ENCODE results near the gene PIK3R3.

The PIK3R3 gene

DNA sequence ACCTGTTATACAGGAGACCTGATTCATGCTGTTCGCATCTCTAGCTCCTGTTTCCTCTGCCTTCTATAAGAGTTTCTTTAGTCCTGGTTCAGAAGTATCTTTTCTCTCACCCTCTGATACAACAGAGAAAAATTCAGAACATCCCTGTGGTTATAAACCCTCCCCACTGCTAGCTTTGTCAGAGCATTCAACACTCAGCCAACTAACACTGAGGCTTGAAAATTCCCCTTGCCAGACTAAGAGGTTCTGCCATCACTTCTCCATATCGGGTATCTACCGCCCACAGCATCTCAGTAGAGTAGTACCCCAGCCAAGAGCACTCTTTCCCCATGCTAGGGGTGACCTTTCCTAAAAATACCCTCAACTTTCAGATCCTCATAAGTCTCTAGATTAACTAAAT, 19.6 kb upstream of the PIK3R3 start:
- H3K27ac ChIP-seq (ENCODE audit: low read length), result no peak overlapping the region
- no peaks in the 10 kb centered on the region for H3K4me1 ChIP-seq (ENCODE audit: insufficient read depth, low read length)
- H3K27me3 ChIP-seq (ENCODE audit: insufficient read depth, low read length), result no peaks in the 10 kb centered on the region

DNA sequence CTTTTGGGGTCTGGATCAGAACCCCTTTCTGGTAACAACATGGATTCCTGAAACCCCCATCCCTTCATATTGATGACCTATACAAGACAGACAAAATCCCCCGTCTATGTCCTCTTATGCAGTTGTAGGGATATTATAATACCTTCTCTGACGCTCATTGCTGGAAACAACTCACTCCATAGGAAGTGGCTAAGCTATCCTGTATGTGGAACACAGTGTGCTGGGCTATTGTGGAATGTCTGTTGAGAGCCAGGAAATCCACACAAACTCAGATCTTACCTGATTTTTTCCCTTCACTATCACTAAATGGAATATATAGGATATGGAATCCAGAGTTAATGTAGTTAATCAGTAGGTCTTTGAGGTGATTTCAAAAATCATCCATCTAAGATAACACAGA, 17.7 kb upstream of the PIK3R3 start:
- Histone ChIP-seq H3K9me3 (ENCODE audit: insufficient read depth, low read depth, low read length) (no peaks in the 10 kb centered on the region), H3K27me3 (ENCODE audit: insufficient read depth, low read length) (no peaks in the 10 kb centered on the region), H3K4me1 (ENCODE audit: insufficient read depth, low read length) (no peaks in the 10 kb centered on the region), H3K9ac (ENCODE audit: low read depth, low read length) (no peak overlapping the region), H3K36me3 (ENCODE audit: insufficient read depth, low read depth, low read length) (no peaks in the 10 kb centered on the region), H3K4me3 (ENCODE audit: low read length) (no peak overlapping the region), H3K27ac (ENCODE audit: low read length) (no peak overlapping the region)

More for the DNA sequence above, 19.6 kb upstream of the PIK3R3 start:
- H3K9me3 ChIP-seq (ENCODE audit: insufficient read depth, low read depth, low read length), result no peaks in the 10 kb centered on the region
- no peak overlapping the region for H3K9ac ChIP-seq (ENCODE audit: low read depth, low read length)
- H3K4me3 ChIP-seq (ENCODE audit: low read length), result no peak overlapping the region
- H3K36me3 ChIP-seq (ENCODE audit: insufficient read depth, low read depth, low read length), result no peaks in the 10 kb centered on the region

- Histone ChIP-seq H3K36me3 (ENCODE audit: insufficient read depth, low read depth, low read length) (no peaks in the 10 kb centered on the region), H3K4me3 (ENCODE audit: low read length) (no peak overlapping the region), H3K4me1 (ENCODE audit: insufficient read depth, low read length) (no peaks in the 10 kb centered on the region), H3K9me3 (ENCODE audit: insufficient read depth, low read depth, low read length) (no peaks in the 10 kb centered on the region), H3K27ac (ENCODE audit: low read length) (no peak overlapping the region), H3K27me3 (ENCODE audit: insufficient read depth, low read length) (no peaks in the 10 kb centered on the region), H3K9ac (ENCODE audit: low read depth, low read length) (no peak overlapping the region)
Measured at GRCh38 chr1:46148318-46148717, 15.9 kb upstream of the PIK3R3 start.

- Histone ChIP-seq H3K9ac (ENCODE audit: low read depth, low read length) (no peak overlapping the region), H3K4me1 (ENCODE audit: insufficient read depth, low read length) (peaks cover 10% of the 10 kb centered on the region; the same call in 1 of the 2 replicates), H3K4me3 (ENCODE audit: low read length) (no peak overlapping the region), H3K27ac (ENCODE audit: low read length) (no peak overlapping the region), H3K9me3 (ENCODE audit: insufficient read depth, low read depth, low read length) (no peaks in the 10 kb centered on the region), H3K36me3 (ENCODE audit: insufficient read depth, low read depth, low read length) (no peaks in the 10 kb centered on the region), H3K27me3 (ENCODE audit: insufficient read depth, low read length) (0 out of 2 replicates have a peak, but pooled peaks cover 6% of the 10 kb centered on the region)
Measured at GRCh38 chr1:46137916-46138315, 5.5 kb upstream of the PIK3R3 start.

DNA sequence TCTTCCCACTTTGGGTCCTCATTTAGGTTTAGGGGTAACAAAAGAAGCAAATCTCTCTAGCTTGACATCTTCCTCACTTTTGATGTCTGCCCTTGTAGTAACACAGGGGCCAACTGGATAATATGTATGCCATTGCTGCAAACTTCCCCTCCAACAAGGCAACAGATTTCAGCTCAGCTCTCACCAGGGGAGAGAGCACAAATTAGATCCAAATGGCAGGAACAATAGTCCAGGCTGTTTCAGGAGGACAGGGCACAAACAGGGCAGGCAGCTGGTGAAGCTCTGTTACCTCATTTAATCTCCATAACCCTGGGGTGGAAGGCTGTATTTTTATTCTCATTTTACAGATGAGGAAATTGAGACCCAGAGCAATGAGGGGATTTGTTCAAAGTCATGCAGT, 4.3 kb upstream of the PIK3R3 start:
- Histone ChIP-seq H3K9me3 (ENCODE audit: insufficient read depth, low read depth, low read length) (no peaks in the 10 kb centered on the region), H3K27ac (ENCODE audit: low read length) (no peak overlapping the region), H3K9ac (ENCODE audit: low read depth, low read length) (0 out of 2 replicates have a peak overlapping the region, but pooled peaks have one; percentile 2), H3K36me3 (ENCODE audit: insufficient read depth, low read depth, low read length) (no peaks in the 10 kb centered on the region), H3K4me1 (ENCODE audit: insufficient read depth, low read length) (peaks cover 10% of the 10 kb centered on the region; the same call in 1 of the 2 replicates), H3K27me3 (ENCODE audit: insufficient read depth, low read length) (0 out of 2 replicates have a peak, but pooled peaks cover 6% of the 10 kb centered on the region), H3K4me3 (ENCODE audit: low read length) (no peak overlapping the region)

DNA sequence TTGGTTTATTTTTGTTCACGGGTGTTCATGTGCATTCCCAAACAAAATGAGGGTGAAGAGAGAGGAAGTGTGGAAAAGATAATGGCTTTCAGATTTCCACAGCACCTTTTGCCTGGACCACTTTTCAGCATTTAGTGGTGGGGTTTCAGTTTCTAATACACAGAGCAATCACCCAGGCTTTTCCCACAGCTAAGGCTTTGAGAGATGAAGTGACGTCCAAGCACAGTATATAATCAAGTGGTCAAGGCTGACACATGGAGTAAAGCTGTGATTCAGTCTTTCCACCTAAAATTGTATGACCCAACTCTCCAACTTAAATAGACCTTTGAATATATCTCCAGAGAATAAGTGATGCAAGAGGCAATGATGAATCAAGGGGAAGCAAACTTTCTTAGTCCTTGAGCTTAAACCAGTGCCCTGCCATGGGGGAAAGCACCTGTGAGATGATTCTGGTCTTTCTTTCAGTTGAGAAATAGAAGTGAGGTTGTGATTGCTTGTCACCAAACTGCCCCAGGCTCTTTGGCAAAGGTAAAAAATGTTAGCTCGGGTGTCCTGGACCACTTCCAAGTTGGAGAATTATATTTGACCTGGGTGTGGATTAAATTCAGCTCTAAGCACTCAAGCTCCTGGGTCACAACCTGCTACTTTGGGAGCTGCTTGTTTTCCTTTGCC, 2.4 kb upstream of the PIK3R3 start:
- Histone ChIP-seq H3K27ac (ENCODE audit: low read length) (no peak overlapping the region), H3K4me3 (ENCODE audit: low read length) (no peak overlapping the region), H3K4me1 (ENCODE audit: insufficient read depth, low read length) (peaks cover 17% of the 10 kb centered on the region; the same call in 1 of the 2 replicates), H3K27me3 (ENCODE audit: insufficient read depth, low read length) (peaks cover 21% of the 10 kb centered on the region), H3K36me3 (ENCODE audit: insufficient read depth, low read depth, low read length) (no peaks in the 10 kb centered on the region), H3K9me3 (ENCODE audit: insufficient read depth, low read depth, low read length) (no peaks in the 10 kb centered on the region), H3K9ac (ENCODE audit: low read depth, low read length) (no peak overlapping the region)

- no peaks in the 10 kb centered on the region for H3K36me3 ChIP-seq (ENCODE audit: insufficient read depth, low read depth, low read length)
Measured at GRCh38 chr1:46133781-46134350, 1.4 kb upstream of the PIK3R3 start.

GRCh38 chr1:46133181-46133658, 791 bp upstream of the PIK3R3 start:
- H3K27ac ChIP-seq (ENCODE audit: low read length), result peak overlapping the region; percentile 8
- peak overlapping the region; percentile 93 for H3K4me3 ChIP-seq (ENCODE audit: low read length)
- peak overlapping the region; percentile 96; the same call in 1 of the 2 replicates for H3K9ac ChIP-seq (ENCODE audit: low read depth, low read length)
- peaks cover 17% of the 10 kb centered on the region; the same call in 1 of the 2 replicates for H3K4me1 ChIP-seq (ENCODE audit: insufficient read depth, low read length)
- H3K27me3 ChIP-seq (ENCODE audit: insufficient read depth, low read length), result peaks cover 21% of the 10 kb centered on the region
- H3K36me3 ChIP-seq (ENCODE audit: insufficient read depth, low read depth, low read length), result no peaks in the 10 kb centered on the region
- no peaks in the 10 kb centered on the region for H3K9me3 ChIP-seq (ENCODE audit: insufficient read depth, low read depth, low read length)

More at GRCh38 chr1:46133781-46134350, 1.4 kb upstream of the PIK3R3 start:
- Histone ChIP-seq H3K27ac (ENCODE audit: low read length) (peak overlapping the region; percentile 8), H3K9me3 (ENCODE audit: insufficient read depth, low read depth, low read length) (no peaks in the 10 kb centered on the region), H3K9ac (ENCODE audit: low read depth, low read length) (peak overlapping the region; percentile 96; the same call in 1 of the 2 replicates), H3K27me3 (ENCODE audit: insufficient read depth, low read length) (peaks cover 21% of the 10 kb centered on the region), H3K4me1 (ENCODE audit: insufficient read depth, low read length) (peaks cover 17% of the 10 kb centered on the region; the same call in 1 of the 2 replicates), H3K4me3 (ENCODE audit: low read length) (peak overlapping the region; percentile 93)

GRCh38 chr1:46131712-46132528, 509 bp downstream of the PIK3R3 start:
- Histone ChIP-seq H3K9ac (ENCODE audit: low read depth, low read length) (peak overlapping the region; percentile 96), H3K36me3 (ENCODE audit: insufficient read depth, low read depth, low read length) (no peaks in the 10 kb centered on the region), H3K4me1 (ENCODE audit: insufficient read depth, low read length) (peaks cover 17% of the 10 kb centered on the region; the same call in 1 of the 2 replicates), H3K9me3 (ENCODE audit: insufficient read depth, low read depth, low read length) (no peaks in the 10 kb centered on the region), H3K4me3 (ENCODE audit: low read length) (peak overlapping the region; percentile 93), H3K27ac (ENCODE audit: low read length) (peak overlapping the region; percentile 99), H3K27me3 (ENCODE audit: insufficient read depth, low read length) (peaks cover 21% of the 10 kb centered on the region)

DNA sequence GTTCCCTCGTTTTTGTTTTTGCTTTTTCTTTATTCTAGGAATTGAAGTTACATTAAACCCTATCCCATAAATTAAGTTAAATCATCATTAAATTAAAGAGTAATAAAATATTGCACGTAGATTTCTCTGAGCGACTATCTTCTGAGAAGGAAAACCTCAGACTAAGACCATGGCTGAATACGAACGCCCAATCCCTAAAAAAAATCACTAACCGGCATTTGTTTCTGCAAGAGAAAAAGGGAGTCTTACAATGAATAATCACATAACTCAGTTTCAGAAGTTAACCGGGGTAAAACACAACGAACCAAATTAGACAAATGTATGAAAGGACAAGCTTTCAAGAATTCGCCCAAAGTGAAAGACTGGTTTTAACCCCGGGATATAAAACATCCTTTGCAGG, 1.3 kb downstream of the PIK3R3 start:
- Histone ChIP-seq H3K9ac (ENCODE audit: low read depth, low read length) (peak overlapping the region; percentile 96; the same call in 1 of the 2 replicates), H3K27me3 (ENCODE audit: insufficient read depth, low read length) (peaks cover 21% of the 10 kb centered on the region), H3K4me1 (ENCODE audit: insufficient read depth, low read length) (peaks cover 17% of the 10 kb centered on the region; the same call in 1 of the 2 replicates), H3K36me3 (ENCODE audit: insufficient read depth, low read depth, low read length) (no peaks in the 10 kb centered on the region), H3K4me3 (ENCODE audit: low read length) (peak overlapping the region; percentile 93), H3K9me3 (ENCODE audit: insufficient read depth, low read depth, low read length) (no peaks in the 10 kb centered on the region), H3K27ac (ENCODE audit: low read length) (no peak overlapping the region)

GRCh38 chr1:46130606-46131005, 1.8 kb downstream of the PIK3R3 start:
- Histone ChIP-seq H3K9me3 (ENCODE audit: insufficient read depth, low read depth, low read length) (no peaks in the 10 kb centered on the region), H3K4me1 (ENCODE audit: insufficient read depth, low read length) (peaks cover 17% of the 10 kb centered on the region; the same call in 1 of the 2 replicates), H3K36me3 (ENCODE audit: insufficient read depth, low read depth, low read length) (no peaks in the 10 kb centered on the region), H3K27me3 (ENCODE audit: insufficient read depth, low read length) (peaks cover 21% of the 10 kb centered on the region), H3K27ac (ENCODE audit: low read length) (no peak overlapping the region), H3K9ac (ENCODE audit: low read depth, low read length) (peak overlapping the region; percentile 96; the same call in 1 of the 2 replicates), H3K4me3 (ENCODE audit: low read length) (peak overlapping the region; percentile 93)

Measured in iPS-20b (cell line).